HG03571 (cell line): ENCODE data around the gene PATJ.

Experiments
- ATAC-seq: cut with Tn5 transposase; IDR thresholded peaks from one replicate; pipeline ENCODE4 v1.9.1; 2021; ENCODE audit not compliant: unreplicated experiment

The PATJ gene

GRCh38 chr1:62038594-62039284 is 296.5 kb downstream of the PATJ start:
- no peak for ATAC-seq

GRCh38 chr1:62040450-62040849 is 298.2 kb downstream of the PATJ start:
- no peak for ATAC-seq

GRCh38 chr1:62040973-62041372 is 298.7 kb downstream of the PATJ start:
- no peak for ATAC-seq

- no peak for ATAC-seq
These were observed 300.9 kb downstream of the PATJ start for GRCh38 chr1:62043154-62043553.

- no peak for ATAC-seq
These were observed 303.3 kb downstream of the PATJ start for GRCh38 chr1:62045574-62045973.

- ATAC-seq, result no peak
These were observed 304.6 kb downstream of the PATJ start for GRCh38 chr1:62046927-62047326.

GRCh38 chr1:62050165-62050564 is 307.9 kb downstream of the PATJ start:
- no peak for ATAC-seq

- no peak for ATAC-seq
These were observed 310.7 kb downstream of the PATJ start for GRCh38 chr1:62052946-62053345.

GRCh38 chr1:62054188-62054587 is 311.9 kb downstream of the PATJ start:
- no peak for ATAC-seq

- no peak for ATAC-seq
These were observed 314.9 kb downstream of the PATJ start for GRCh38 chr1:62057230-62057629.

- ATAC-seq, result no peak
These were observed 315.5 kb downstream of the PATJ start for GRCh38 chr1:62057641-62058290.

- ATAC-seq, result no peak
These were observed 316.7 kb downstream of the PATJ start for GRCh38 chr1:62058956-62059355.

GRCh38 chr1:62062087-62062486 is 319.8 kb downstream of the PATJ start:
- ATAC-seq, result no peak

GRCh38 chr1:62064829-62065407 is 322.6 kb downstream of the PATJ start:
- ATAC-seq, result no peak

GRCh38 chr1:62066713-62067112 is 324.4 kb downstream of the PATJ start:
- ATAC-seq, result no peak

GRCh38 chr1:62068416-62068843 is 326.1 kb downstream of the PATJ start:
- ATAC-seq, result no peak

GRCh38 chr1:62068978-62069377 is 326.7 kb downstream of the PATJ start:
- no peak for ATAC-seq

- no peak for ATAC-seq
These were observed 328.2 kb downstream of the PATJ start for GRCh38 chr1:62070384-62071011.

GRCh38 chr1:62071695-62072094 is 329.4 kb downstream of the PATJ start:
- ATAC-seq, result no peak

- ATAC-seq, result no peak
These were observed 334.0 kb downstream of the PATJ start for GRCh38 chr1:62076286-62076685.

GRCh38 chr1:62077821-62078220 is 335.5 kb downstream of the PATJ start:
- no peak for ATAC-seq
